NCI-H2107 treated with DMSO at 0.1 percent for 48 hours (cell line): ENCODE results near the gene ARPP21.

ENCODE experiments used
- DNase-seq: peaks from one replicate; lab custom pipeline; 2025; ENCODE audit not compliant: unreplicated experiment; lab: John Stamatoyannopoulos, UW

ARPP21 gene

DNA sequence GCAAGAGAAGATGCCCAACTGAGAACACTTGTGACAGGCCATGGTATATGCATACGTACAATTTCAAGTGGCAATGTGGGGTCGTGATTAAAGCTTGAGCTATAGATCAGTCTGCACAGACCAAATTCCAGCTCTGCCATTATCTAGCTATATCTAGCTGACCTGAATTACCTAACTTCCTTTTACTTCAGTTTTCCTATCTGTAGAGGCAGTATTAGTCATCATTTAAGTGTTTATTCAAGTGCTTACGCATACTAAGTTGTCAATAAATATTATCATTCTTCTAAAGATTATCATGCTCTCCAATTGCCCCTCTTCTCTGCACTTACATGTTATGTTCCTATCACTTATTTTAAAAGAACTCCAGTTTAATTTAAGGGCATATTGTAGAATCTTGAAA lies 87.9 kb downstream of the ARPP21 start:
- no peak for DNase-seq

DNA sequence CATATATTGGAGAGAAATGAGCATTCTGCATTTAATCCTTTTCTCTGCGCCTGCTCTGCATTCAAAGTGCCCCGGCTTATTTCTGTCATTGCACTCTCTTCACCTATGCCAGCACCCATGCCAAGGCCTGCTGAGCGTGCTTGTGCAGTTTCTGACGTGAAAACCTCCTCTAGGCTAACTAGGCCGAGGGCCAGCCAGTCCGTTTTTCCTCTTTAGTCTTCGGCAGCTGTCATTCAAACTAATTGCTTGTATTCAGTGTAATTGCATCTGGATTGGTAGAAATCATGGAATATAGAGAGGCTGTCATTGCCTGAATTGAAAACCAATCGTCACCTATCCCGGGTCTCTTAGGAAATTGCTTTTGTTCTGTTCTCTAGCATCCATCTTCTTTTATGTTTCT lies 94.0 kb downstream of the ARPP21 start:
- no peak for DNase-seq

DNA sequence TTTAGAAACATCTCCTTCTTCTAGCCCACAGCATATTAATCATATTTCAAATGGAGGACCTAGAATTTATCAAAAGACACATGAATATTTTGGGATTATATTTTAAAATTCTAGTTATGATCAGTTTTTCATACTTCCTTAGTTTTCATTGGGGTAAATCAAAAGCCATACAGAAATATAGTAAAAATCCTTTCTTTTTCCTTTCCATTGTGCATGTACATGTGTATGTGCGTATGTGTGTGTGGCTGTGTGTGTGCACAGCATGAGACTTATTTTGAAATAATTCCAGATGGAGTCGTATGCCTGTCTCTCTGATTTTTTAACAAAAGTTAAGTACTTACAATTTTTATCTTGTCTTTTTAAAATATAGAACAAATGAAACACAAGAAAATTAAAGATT lies 94.5 kb downstream of the ARPP21 start:
- no peak for DNase-seq

DNA sequence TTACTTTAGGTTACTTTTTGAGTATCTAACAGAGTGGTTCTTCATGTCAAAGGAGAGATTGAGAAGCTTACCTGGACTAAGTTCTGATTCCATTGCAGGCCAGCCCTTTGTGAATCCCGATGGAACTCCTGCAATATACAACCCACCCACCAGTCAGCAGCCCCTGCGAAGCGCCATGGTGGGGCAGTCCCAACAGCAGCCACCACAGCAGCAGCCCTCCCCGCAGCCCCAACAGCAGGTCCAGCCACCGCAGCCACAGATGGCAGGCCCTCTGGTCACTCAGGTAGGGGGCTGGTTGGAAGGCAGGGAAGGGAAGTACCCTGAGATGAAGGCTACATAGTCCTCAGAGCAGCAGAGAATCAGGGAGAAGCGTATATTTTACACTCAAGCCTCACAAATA lies 97.8 kb downstream of the ARPP21 start:
- DNase-seq: no peak

DNA sequence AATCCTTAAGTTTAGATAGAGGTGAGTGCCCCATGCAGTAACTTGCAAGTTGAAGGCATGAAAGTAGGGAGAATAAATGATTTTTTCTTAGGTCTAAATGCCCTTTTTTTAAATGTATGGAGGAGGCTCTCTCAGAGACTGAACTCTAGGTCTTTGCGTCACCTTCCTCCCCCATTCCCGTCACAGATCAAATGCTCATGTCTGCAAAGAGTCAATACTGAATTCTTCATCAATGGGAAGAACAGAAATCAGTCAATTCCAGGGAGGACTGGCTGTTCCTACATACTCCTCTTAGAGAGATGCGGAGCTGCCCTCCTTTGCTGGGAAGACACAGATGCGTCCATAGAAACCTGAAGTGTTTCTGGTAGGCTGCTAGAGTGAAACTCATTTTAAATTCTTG lies 98.2 kb downstream of the ARPP21 start:
- DNase-seq: no peak

DNA sequence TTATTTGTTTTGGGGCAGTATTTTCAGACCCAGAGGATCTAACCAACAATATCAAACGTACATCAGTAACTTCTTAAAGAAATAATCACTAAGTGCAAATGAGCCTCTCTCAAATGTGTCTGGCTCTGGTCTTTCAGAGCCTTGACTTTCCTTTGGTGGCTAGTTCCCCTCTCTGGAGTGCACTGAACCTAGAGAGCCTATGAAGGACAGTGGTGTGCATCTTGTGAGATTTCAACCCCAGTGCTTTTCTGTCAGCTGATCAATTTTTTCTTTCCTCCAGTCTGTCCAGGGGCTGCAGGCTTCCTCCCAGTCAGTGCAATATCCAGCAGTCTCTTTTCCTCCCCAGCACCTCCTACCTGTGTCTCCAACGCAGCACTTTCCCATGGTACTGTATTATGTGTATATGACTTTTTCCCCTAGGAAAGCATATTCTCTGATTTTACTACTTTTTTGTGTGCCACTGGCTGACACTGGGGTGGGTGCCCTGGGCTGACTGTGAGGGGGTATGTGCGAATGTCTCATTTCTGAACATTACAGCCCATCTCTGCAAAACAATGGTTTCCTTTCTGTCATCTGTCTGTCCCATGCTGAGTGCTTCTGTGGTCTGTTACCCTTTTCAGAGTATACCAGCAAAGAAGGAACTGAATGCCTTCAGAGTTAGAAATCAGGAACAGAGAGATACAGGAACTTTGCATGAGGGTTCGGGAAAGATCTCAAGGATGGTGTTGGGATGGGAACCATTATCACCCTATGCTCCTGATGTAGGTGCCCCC lies 98.8 kb downstream of the ARPP21 start:
- DNase-seq: no peak

DNA sequence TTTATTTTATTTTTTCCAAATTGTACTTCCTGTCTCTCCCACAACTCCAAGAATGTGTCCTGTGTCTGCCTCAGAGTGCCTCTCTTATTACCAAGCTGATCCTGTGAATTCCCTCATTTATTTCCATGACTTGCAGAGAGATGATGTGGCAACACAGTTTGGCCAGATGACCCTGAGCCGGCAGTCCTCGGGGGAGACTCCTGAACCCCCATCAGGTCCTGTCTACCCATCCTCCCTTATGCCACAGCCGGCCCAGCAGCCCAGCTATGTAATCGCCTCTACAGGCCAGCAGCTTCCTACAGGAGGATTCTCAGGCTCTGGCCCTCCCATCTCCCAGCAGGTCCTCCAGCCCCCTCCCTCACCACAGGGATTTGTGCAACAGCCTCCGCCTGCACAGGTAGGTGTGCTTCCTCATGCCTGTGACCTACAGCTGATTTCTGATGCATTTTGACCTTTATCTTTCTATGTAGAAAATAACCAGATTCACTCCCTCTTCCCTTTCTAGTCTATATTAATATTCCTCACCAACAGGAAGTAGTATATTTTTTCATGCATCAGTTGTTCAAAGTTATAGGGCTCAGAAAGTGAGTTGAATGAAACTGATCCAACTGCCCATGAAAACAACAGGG lies 100.0 kb downstream of the ARPP21 start:
- no peak for DNase-seq

DNA sequence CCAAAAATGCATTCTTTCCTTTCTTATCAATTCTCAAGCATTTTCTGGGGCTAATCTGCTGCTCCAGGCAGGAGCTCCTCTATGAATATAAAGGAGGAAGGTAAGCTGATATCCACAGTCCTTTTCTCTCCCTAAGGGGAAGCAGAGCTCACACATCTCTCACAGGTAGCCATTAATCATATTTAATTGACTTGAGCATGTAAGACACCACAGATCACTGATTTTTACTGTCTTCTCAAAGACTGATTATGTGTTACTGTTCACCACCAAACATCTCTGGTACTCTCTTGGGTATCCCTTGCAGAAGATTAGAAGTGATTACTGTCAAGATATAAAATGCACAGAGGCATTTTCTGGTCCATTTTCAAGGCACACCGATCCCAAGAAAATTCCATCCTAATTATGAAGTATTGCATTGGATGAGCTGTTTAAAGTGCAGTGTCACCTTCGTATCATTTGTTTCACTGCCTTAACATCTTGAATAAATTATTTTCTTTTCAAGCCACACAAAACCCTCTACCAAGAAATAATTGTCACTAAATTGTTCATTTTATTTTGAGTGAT lies 100.7 kb downstream of the ARPP21 start:
- DNase-seq: no peak

DNA sequence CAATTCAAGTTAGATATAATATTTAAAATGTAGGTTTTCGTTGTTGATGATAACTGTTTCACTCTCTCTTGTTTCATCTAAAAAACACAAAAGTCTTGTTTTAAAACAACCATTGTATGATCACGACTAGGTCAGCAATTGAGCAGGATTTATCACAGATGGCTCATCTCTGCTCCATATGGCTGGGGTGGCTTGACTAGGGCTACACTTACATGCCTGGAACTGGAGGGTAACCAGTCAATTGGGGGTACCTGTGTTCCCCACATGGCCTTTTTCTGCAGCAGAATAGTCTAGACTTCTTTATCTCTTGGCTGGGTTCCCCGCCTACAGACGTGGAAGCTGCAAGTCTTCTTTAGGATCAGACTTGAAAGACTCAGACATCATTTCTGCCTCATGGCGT lies 103.9 kb downstream of the ARPP21 start:
- no peak for DNase-seq

DNA sequence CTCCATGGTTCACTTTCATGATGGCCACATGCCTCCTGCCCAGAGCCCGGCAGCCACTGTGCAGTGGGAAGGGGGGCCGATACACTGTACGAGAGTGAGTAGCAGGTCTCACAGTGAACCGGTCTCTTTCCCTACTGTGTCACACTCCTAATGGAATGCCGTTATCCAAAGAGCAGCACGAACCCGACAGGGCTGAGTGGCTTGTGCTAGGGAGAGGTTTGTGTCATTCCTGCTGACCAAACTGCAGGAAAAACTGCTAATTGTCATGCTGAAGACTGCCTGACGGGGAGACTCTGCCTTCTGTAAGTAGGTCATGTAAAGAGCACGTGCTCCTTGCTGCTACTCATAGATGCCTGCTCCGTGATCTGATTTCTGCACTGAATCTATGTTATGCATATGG lies 105.1 kb downstream of the ARPP21 start:
- DNase-seq: no peak

DNA sequence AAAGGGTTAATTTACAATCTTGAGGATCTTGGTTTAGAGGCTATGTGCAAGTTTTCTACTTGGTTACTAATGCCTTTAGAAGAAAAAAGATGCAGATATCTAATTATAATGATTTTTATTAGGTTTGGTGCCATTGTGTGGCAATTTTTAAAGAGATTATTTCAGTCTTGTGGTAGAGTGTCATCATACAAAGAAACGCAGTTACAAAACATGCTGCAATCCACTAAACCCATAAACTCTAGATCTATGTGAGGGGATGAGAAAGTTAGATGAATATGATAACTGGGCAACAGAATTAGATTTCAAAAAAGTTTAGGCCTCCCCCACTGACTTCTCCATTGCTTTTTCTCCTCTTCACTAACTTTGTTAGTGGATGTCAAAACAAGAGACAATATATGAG lies 106.0 kb downstream of the ARPP21 start:
- DNase-seq: no peak

DNA sequence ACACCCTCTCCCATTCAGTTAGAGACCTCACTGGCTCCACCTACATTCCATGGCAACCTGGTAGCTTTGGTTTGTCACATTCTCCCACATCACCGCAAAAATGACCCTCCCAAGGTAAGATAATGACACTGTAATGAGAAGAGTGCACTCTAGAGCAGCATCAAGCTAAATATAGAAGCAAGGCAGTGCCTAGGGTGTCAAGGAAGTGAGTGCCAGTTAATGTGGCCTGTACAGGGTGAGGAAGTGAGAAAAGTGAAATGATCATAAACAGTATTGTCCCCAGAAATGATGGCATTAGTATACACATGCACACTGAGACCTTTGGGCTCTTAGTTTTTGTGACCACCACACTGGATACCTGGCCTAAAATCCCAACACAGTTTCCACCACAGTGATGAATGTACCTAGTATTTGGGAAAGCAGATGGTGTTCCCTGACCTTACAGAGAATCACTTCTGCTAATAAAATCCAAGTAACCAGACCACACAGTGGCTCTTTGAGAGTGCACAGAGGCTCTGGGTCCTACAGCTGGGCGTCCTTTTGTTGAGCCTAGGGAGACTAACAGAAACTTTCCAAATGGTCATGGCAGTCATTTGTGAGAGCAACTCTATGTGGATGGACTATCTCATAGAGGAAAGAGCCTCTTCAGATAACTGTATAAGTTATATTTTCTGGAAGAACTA lies 106.6 kb downstream of the ARPP21 start:
- DNase-seq: no peak

DNA sequence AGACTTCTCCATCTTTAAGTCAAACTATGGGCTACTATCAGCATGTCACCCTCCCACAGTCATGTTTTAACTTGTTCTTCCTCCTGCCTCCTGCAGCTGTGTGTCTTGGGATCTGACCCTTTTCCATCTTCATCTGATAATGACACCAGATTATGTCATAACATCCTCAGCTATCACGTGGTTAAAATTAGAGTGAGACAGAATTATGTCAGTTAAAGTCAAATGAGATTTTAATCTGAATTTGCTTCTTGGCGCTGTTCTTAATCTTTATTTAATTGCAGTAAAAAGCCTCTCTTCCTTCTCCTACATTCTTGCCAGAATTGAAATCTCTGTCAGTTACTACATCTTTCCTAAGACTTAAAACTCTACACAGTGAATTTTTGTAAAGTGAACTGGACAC lies 107.2 kb downstream of the ARPP21 start:
- DNase-seq: no peak

DNA sequence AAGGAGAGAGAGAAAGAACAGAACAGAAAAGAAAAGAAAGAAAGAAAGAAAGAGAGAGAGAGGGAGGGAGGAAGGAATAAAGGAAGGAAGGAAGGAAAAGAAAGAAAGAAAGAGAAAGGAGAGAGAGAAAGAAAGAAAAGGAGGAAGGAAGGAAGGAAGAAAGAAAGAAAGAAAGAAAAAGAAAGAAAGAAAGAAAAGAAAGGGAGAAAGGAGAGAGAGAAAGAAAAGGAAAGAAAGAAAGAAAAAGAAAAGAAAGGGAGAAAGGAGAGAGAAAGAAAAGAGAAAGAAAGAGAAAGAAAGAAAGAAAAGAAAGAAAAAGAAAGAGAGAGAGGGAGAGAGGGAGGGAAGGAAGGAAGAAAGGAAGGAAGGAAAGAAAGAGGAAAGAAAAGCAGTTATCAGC lies 108.8 kb downstream of the ARPP21 start:
- DNase-seq: no peak

DNA sequence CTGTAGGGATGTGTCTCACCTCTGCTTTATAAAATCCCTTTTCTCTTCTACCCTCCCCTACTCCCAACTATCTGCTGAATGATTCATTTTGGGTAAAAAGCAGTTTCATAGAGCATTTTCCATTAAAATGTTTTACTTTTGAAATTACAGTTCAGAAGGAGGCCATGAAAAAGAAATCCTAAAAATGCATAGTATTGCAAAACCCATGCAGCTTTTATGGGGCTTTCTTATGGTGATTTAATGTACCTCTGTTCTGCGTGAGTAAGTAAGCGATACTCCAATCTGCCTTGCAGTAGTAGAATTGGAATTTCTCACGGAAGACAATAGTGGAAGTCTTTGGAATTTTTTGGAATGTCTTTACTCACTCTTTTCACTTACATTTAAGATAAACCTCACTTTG lies 111.9 kb downstream of the ARPP21 start:
- no peak for DNase-seq

DNA sequence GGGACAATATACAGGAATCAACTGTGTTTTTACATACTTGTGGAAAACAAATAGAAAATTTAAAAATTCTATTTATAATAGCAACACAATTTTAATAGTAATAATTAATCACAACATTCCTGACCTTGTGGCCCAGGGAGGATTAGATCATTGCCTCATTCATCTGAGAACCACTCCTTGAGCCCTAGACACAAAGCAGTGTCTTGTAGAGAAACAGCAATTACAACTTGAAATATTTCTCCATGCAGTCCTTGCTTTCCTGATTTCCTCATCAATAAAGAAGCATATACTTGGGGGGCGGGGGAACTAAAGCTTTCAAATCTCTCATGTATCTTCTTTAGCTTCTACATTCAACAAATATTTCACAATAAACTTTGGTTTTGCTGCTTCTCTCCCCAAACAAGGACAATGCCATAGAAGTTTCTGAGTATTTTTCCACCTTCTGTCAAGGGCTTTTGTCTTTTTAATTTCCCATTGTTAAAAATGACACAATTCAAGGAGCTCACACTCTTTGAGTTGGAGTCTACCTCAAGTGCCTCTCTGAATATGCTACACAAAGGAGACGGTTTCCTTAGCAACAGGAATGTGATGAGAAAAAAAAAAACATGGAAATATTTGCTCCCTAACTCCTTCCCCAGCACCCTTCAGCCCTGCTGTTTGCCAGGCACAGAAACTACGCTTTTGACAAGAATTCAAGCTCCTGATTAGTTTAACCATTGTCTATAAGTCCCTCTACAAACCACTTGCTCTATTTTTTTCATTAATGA lies 118.8 kb downstream of the ARPP21 start:
- DNase-seq: no peak

DNA sequence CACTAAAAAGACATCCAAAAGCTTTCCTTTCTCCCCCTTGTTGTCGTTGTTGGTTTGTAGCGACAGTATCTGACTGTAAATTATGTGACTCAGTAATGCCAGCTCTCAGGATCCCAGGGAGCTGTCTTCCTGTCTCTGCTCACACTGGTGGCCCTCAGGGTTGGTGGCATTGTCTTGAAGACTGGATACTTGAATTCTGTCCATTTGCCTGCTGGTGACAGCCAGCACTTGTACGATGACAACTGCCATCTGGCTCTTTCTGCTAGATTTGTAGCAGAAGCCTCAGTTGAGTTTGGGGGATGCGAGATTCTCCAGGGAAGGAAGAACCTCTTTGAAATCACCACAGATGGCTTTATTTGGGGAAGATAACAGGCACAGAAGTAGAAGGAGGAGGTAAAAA lies 120.8 kb downstream of the ARPP21 start:
- no peak for DNase-seq

DNA sequence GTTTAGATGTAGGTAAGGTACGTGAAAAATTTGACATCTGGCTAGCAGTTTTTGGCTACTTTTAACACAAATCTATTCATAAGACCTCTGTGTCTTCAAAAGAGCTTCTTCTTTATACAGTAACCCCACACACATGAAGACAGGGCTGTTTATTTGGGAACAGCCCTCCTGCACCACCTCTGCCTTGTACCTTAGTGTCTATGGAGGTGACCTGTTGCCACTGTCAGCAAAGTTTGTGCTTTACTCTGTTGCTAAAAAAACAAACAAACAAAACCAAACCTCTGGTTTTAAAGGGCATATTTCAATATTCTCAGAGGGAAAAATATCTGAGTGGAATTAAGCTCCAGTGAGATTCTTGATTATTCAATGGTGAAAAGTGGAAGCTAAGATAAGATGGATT lies 122.0 kb downstream of the ARPP21 start:
- no peak for DNase-seq

DNA sequence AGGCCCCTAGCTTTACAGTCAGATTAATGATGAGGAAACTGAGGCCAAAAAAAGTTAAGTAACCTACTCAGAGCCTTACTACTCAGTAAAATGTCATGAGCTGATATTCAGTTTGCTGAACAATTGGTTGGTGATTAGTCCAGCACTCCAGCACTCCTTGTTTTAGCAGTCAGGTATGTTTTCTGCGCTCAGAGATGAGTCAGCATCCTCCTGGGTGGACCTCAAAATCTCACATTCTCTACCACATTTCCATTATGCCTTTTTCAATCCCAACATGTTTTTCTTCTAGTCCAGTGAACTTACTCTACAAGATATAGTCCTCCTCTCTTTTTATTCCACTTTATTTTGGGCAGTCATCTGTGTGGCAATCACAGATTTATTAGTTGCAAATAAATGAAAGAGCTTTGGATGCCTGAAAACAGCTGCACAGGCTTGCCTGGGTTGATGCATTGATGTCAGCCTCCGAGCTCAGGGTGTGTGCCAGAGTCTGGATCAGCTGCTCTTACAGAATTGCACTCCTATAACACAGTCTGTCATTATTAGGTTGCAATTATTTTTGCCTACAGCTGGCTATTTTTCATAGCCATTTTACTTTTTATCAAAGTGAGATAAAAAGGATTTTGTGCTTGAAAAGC lies 133.2 kb downstream of the ARPP21 start:
- DNase-seq: no peak

DNA sequence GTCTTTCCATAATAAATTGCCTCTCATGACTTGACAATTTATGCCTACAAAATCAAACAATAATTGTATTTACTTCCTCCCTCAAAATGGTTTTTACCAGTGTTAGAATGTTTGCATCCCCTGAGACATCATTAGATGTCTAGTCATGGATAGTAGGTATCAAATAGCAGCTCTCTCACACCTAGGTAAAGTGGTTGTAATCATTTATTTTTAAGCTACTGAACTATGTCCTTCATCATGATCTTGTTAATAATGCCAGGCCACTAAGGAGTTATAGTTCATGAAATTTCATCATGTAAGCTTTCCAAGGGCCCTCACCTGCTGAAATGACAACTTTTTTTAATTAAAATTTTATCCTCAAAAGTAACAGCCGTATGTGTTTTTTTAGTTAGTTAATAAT lies 134.1 kb downstream of the ARPP21 start:
- peak; percentile 11 for DNase-seq

DNA sequence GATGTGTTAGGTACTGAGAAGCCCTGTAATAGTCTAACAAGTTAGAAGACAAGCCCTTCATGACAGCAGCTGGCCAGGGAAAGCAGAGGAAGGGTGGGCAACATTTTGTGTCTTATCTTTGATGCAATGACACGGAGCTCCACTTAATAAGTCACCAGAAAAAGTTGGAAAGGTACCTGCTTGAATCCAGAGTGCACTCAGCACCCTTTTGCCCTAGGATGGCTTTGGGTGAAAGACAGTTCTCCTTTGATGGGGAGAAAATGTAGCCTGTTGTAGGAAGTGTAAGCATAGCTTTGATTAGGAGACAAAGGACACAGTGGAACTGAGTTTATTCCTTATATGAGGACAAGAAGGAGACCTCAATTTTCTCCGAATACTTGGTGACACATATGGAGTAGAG lies 137.0 kb downstream of the ARPP21 start:
- no peak for DNase-seq
